HCT116 (cell line): Measurements from ENCODE around the gene RPGRIP1. TPM values are rescaled to one million over a fixed set of nuclear protein-coding genes. Genes with fewer than 3 reads are reported as not detected.

Experiments
- ATAC-seq: fragments of 200-7000 bp; cut with Tn5 transposase; 2 replicates; pipeline ENCODE4 v1.9.1; 2020; ENCODE audit warnings: mild to moderate bottlenecking, moderate library complexity
- BruUV-seq: library from RNA; stranded (reverse); fragments of 400-500 nt; replicated peaks from 2 replicates; lab custom pipeline; 2021; lab: Mats Ljungman, UMichigan
- CTCF ChIA-PET: fragments of 300-600 bp; sonication (Branson Sonifier 250); formaldehyde crosslinking; loops from one replicate; lab custom pipeline; 2021; ENCODE audit warnings: antibody characterized with exemption; lab: Charles Lee
- POLR2A ChIA-PET: fragments of 300-600, 350-600 bp; sonication (Branson Sonifier 250); formaldehyde crosslinking; loops from one replicate; lab custom pipeline; 2021; ENCODE audit warnings: antibody characterized with exemption; lab: Charles Lee
- RAD21 ChIA-PET, 2 experiments: fragments of 300-600 bp; sonication (Branson Sonifier 250); formaldehyde crosslinking; loops; one replicate each; lab custom pipeline; 2023; ENCODE audit warnings: low total read pairs in 2 of 2; ENCODE audit not compliant: uncharacterized antibody in 2 of 2, unreplicated experiment in 2 of 2, low non-redundant PET in 1 of 2; lab: Charles Lee
- DNase-seq: peaks from one replicate; pipeline ENCODE4 v3.0.0-alpha.2; 2010; ENCODE audit warnings: low read depth, low spot score
- H2AFZ ChIP-seq: fragments of 200-600 bp; shearing (Covaris generic), sonication (generic); 2 replicates; pipeline ENCODE4 v1.6.1; 2017; ENCODE audit warnings: low read depth, mixed run types, mixed read lengths, antibody characterized with exemption, low read length; ENCODE audit not compliant: poor library complexity, severe bottlenecking
- H3K27ac ChIP-seq: 2 replicates; pipeline ENCODE4 v1.5.1; 2012; ENCODE audit warnings: low read depth, low read length
- H3K27me3 ChIP-seq: fragments of 200-600 bp; sonication (generic); 2 replicates; pipeline ENCODE4 v1.6.1; 2016; ENCODE audit warnings: mixed run types, low read length, mixed read lengths; ENCODE audit not compliant: insufficient read depth
- H3K36me3 ChIP-seq, 2 experiments: fragments of 200-500 bp in 1 of 2; fragments of 200-600 bp in 1 of 2; sonication (Bioruptor generic) in 1 of 2; sonication (generic) in 1 of 2; 2 replicates each; pipeline versions ENCODE4 v1.5.1 to v1.6.1; 2014 to 2016; ENCODE audit warnings: low read length in 2 of 2, inconsistent platforms in 1 of 2, mixed read lengths in 1 of 2, mixed run types in 1 of 2; ENCODE audit not compliant: insufficient read depth in 2 of 2, control insufficient read depth in 1 of 2
- H3K4me1 ChIP-seq, 2 experiments: fragments of 200-600 bp in 1 of 2; sonication (generic) in 1 of 2; 2 replicates each; pipeline versions ENCODE4 v1.5.1 to v1.6.1; 2012 to 2017; ENCODE audit warnings: low read length in 2 of 2, inconsistent platforms in 1 of 2, mild to moderate bottlenecking in 1 of 2, mixed read lengths in 1 of 2, mixed run types in 1 of 2, moderate library complexity in 1 of 2; ENCODE audit not compliant: insufficient read depth in 2 of 2, control insufficient read depth in 1 of 2
- H3K4me2 ChIP-seq: fragments of 200-600 bp; sonication (generic); 2 replicates; pipeline ENCODE4 v1.6.1; 2017; ENCODE audit warnings: mixed run types, low read length, mixed read lengths
- H3K4me3 ChIP-seq, 2 experiments: fragments of 200-600 bp in 1 of 2; sonication (generic) in 1 of 2; replicated peaks in 1 of 2; 2 replicates each; pipeline ENCODE4 v1.5.1; 2011 to 2016; ENCODE audit warnings: low read length in 2 of 2, control low read depth in 1 of 2, low read depth in 1 of 2, mild to moderate bottlenecking in 1 of 2, mixed read lengths in 1 of 2, mixed run types in 1 of 2
- H3K79me2 ChIP-seq: fragments of 200-600 bp; sonication (generic); 2 replicates; pipeline ENCODE4 v1.6.1; 2017; ENCODE audit warnings: mild to moderate bottlenecking, mixed run types, low read length, moderate library complexity, mixed read lengths; ENCODE audit not compliant: insufficient read depth
- H3K9ac ChIP-seq: fragments of 200-600 bp; sonication (generic); 2 replicates; pipeline ENCODE4 v1.6.1; 2016; ENCODE audit warnings: low read length, mixed read lengths
- H3K9me2 ChIP-seq: fragments of 200-600 bp; sonication (generic), shearing (Covaris generic); 2 replicates; pipeline ENCODE4 v1.6.1; 2017; ENCODE audit warnings: mixed run types, mild to moderate bottlenecking, moderate library complexity; ENCODE audit not compliant: insufficient read depth
- H3K9me3 ChIP-seq, 2 experiments: fragments of 200-500 bp in 1 of 2; fragments of 200-600 bp in 1 of 2; sonication (Bioruptor generic) in 1 of 2; sonication (generic) in 1 of 2; 2 replicates each; pipeline ENCODE4 v1.6.1; 2014 to 2017; ENCODE audit warnings: low read length in 2 of 2, mixed read lengths in 2 of 2, inconsistent platforms in 1 of 2, low read depth in 1 of 2, mild to moderate bottlenecking in 1 of 2, mixed run types in 1 of 2, moderate library complexity in 1 of 2; ENCODE audit not compliant: control insufficient read depth in 1 of 2, insufficient read depth in 1 of 2
- H4K20me1 ChIP-seq: fragments of 200-600 bp; sonication (generic), shearing (Covaris generic); 2 replicates; pipeline ENCODE4 v1.6.1; 2017; ENCODE audit warnings: mixed run types, mild to moderate bottlenecking, moderate library complexity; ENCODE audit not compliant: insufficient read depth
- CBX3 ChIP-seq: IDR thresholded peaks from 2 replicates; pipeline ENCODE4 v1.6.1; 2012; ENCODE audit warnings: low read depth
- CEBPB ChIP-seq: IDR thresholded peaks from 2 replicates; pipeline ENCODE4 v1.6.1; 2012; ENCODE audit warnings: low read depth
- EGR1 ChIP-seq: IDR thresholded peaks from 2 replicates; pipeline ENCODE4 v1.6.1; 2012; ENCODE audit warnings: low read depth
- ELF1 ChIP-seq: IDR thresholded peaks from 2 replicates; pipeline ENCODE4 v1.6.1; 2012; ENCODE audit warnings: low read depth, borderline replicate concordance
- EZH2 ChIP-seq: fragments of 200-600 bp; sonication (generic); IDR thresholded peaks from 2 replicates; pipeline ENCODE4 v1.6.1; 2017; ENCODE audit warnings: antibody characterized with exemption, mixed run types
- EZH2phosphoT487 ChIP-seq: fragments of 200-600 bp; IDR thresholded peaks from 2 replicates; pipeline ENCODE4 v1.6.1; 2018; ENCODE audit warnings: antibody characterized with exemption, borderline replicate concordance
- FOSL1 ChIP-seq: IDR thresholded peaks from 2 replicates; pipeline ENCODE4 v1.6.1; 2012; ENCODE audit warnings: low read depth
- JUND ChIP-seq: IDR thresholded peaks from 2 replicates; pipeline ENCODE4 v1.6.1; 2012
- POLR2A ChIP-seq: IDR thresholded peaks from 2 replicates; pipeline ENCODE4 v1.7.0; 2011; ENCODE audit warnings: borderline replicate concordance; ENCODE audit not compliant: insufficient read depth, insufficient read length; ENCODE audit errors: extremely low read depth
- POLR2AphosphoS5 ChIP-seq: IDR thresholded peaks from 2 replicates; pipeline ENCODE4 v1.6.1; 2011; ENCODE audit warnings: mild to moderate bottlenecking, low read depth, low read length, moderate library complexity
- RAD21 ChIP-seq: IDR thresholded peaks from 2 replicates; pipeline ENCODE4 v1.6.1; 2012; ENCODE audit warnings: low read depth, mild to moderate bottlenecking
- SRF ChIP-seq: IDR thresholded peaks from 2 replicates; pipeline ENCODE4 v1.6.1; 2012; ENCODE audit warnings: low read depth
- TCF7L2 ChIP-seq: IDR thresholded peaks from 2 replicates; pipeline ENCODE4 v1.7.0; 2011; ENCODE audit warnings: borderline replicate concordance, inconsistent platforms; ENCODE audit not compliant: insufficient read depth, insufficient read length; ENCODE audit errors: extremely low read depth
- YY1 ChIP-seq: IDR thresholded peaks from 2 replicates; pipeline ENCODE4 v1.6.1; 2011; ENCODE audit warnings: low read length, low read depth, moderate library complexity, mild to moderate bottlenecking; ENCODE audit not compliant: insufficient replicate concordance; ENCODE audit errors: extremely low read depth
- ZFX ChIP-seq: fragments of 450-650 bp; IDR thresholded peaks from 2 replicates; pipeline ENCODE4 v1.6.1; 2017
- ZNF274 ChIP-seq: fragments of 200-500 bp; sonication (Bioruptor generic); IDR thresholded peaks from 2 replicates; pipeline ENCODE4 v1.6.1; 2014; ENCODE audit warnings: mild to moderate bottlenecking, low read depth, low read length, inconsistent platforms
- intact Hi-C: fragments of 100-400 bp; cut with micrococcal nuclease; formaldehyde crosslinking; loops from 2 replicates; pipeline ENCODE4 v1.10.0; 2022
- total RNA-seq: library from RNA; stranded (reverse); gene quantifications from one replicate; pipeline ENCODE4 v1.2.1, GENCODE V29; 2021; ENCODE audit not compliant: unreplicated experiment
- TF ChIP-seq, protein P1 (sequence below): IDR thresholded peaks from 2 replicates; pipeline ENCODE4 v1.6.1; 2012
- TF ChIP-seq, protein P2 (sequence below): IDR thresholded peaks from 2 replicates; pipeline ENCODE4 v1.6.1; 2012
- TF ChIP-seq, protein P3 (sequence below): IDR thresholded peaks from 2 replicates; pipeline ENCODE4 v1.6.1; 2011; ENCODE audit warnings: mild to moderate bottlenecking, low read length, moderate library complexity; ENCODE audit not compliant: insufficient replicate concordance; ENCODE audit errors: extremely low read depth
- TF ChIP-seq, protein P4 (sequence below): IDR thresholded peaks from 2 replicates; pipeline ENCODE4 v1.6.1; 2012; ENCODE audit warnings: low read depth

Gene RPGRIP1
- total RNA-seq, 1 experiment from 2014 or later = not detected

DNA sequence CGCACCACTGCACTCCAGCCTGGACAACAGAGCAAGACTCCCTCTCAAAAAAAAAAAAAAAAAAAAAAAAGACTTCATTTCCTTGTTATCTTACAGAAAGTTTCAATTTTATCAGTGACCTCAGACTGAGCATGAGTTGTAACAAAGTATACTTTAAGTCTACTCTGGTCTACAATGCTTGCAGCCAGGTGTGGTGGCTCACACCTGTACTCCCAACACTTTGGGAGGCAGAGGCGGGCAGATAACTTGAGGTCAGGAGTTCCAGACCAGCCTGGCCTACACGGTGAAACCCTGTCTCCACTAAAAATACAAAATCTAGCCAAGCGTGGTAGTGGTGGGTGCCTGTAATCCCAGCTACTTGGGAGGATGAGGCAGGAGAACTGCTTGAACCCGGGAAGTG, 28.7 kb upstream of the RPGRIP1 start (continued):
- no peak for TF ChIP-seq POLR2A

DNA sequence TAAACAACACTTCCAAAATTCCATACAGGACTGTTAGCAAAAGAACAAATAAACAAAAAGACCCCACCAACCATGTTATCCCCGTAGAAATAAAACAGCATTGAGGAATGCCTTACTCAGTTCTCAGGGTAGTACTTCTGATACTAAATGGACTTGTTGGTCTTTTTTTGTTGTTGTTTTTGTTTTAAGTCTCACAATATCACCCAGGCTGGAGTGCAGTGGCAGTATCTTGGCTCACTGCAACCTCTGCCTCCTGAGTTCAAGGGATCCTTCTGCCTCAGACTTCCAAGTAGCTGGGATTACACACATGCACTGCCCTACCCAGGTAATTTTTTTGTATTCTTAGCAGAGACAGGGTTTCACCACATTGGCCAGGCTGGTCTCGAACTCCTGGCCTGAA, 27.7 kb upstream of the RPGRIP1 start:
- POLR2A ChIA-PET = no interaction called here

More for the DNA sequence above, 27.7 kb upstream of the RPGRIP1 start:
- Histone ChIP-seq H3K4me2 (no peak overlapping the region), H4K20me1 (peaks cover 87% of the 10 kb centered on the region), H3K4me3 (no peak overlapping the region), H3K27me3 (no peaks in the 10 kb centered on the region), H3K9me3 (no peaks in the 10 kb centered on the region), H3K4me1 (0 out of 4 replicates have a peak, but pooled peaks cover 0 to 3% of the 10 kb centered on the region in 2 experiments), H3K9me2 (no peaks in the 10 kb centered on the region), H3K9ac (no peak overlapping the region), H3K27ac (no peak overlapping the region), H3K79me2 (peaks cover 100% of the 10 kb centered on the region), H3K36me3 (peaks cover 55 to 76% of the 10 kb centered on the region in 2 experiments), H2AFZ (no peak overlapping the region)
- RAD21 ChIA-PET = no interaction called here
- intact Hi-C loops = no loop called here
- TF ChIP-seq SRF (no peak), POLR2AphosphoS5 (no peak), EZH2 (no peak), ZNF274 (no peak), ELF1 (no peak), ZFX (no peak), YY1 (no peak), EGR1 (no peak), CEBPB (no peak), JUND (no peak), TCF7L2 (no peak), CBX3 (no peak), EZH2phosphoT487 (no peak), RAD21 (no peak), FOSL1 (no peak)
- TF ChIP-seq, protein P1, sequence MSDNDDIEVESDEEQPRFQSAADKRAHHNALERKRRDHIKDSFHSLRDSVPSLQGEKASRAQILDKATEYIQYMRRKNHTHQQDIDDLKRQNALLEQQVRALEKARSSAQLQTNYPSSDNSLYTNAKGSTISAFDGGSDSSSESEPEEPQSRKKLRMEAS = no peak
- TF ChIP-seq, protein P2, sequence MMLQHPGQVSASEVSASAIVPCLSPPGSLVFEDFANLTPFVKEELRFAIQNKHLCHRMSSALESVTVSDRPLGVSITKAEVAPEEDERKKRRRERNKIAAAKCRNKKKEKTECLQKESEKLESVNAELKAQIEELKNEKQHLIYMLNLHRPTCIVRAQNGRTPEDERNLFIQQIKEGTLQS = no peak
- TF ChIP-seq, protein P3, sequence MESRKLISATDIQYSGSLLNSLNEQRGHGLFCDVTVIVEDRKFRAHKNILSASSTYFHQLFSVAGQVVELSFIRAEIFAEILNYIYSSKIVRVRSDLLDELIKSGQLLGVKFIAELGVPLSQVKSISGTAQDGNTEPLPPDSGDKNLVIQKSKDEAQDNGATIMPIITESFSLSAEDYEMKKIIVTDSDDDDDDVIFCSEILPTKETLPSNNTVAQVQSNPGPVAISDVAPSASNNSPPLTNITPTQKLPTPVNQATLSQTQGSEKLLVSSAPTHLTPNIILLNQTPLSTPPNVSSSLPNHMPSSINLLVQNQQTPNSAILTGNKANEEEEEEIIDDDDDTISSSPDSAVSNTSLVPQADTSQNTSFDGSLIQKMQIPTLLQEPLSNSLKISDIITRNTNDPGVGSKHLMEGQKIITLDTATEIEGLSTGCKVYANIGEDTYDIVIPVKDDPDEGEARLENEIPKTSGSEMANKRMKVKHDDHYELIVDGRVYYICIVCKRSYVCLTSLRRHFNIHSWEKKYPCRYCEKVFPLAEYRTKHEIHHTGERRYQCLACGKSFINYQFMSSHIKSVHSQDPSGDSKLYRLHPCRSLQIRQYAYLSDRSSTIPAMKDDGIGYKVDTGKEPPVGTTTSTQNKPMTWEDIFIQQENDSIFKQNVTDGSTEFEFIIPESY = no peak
- TF ChIP-seq, protein P4, sequence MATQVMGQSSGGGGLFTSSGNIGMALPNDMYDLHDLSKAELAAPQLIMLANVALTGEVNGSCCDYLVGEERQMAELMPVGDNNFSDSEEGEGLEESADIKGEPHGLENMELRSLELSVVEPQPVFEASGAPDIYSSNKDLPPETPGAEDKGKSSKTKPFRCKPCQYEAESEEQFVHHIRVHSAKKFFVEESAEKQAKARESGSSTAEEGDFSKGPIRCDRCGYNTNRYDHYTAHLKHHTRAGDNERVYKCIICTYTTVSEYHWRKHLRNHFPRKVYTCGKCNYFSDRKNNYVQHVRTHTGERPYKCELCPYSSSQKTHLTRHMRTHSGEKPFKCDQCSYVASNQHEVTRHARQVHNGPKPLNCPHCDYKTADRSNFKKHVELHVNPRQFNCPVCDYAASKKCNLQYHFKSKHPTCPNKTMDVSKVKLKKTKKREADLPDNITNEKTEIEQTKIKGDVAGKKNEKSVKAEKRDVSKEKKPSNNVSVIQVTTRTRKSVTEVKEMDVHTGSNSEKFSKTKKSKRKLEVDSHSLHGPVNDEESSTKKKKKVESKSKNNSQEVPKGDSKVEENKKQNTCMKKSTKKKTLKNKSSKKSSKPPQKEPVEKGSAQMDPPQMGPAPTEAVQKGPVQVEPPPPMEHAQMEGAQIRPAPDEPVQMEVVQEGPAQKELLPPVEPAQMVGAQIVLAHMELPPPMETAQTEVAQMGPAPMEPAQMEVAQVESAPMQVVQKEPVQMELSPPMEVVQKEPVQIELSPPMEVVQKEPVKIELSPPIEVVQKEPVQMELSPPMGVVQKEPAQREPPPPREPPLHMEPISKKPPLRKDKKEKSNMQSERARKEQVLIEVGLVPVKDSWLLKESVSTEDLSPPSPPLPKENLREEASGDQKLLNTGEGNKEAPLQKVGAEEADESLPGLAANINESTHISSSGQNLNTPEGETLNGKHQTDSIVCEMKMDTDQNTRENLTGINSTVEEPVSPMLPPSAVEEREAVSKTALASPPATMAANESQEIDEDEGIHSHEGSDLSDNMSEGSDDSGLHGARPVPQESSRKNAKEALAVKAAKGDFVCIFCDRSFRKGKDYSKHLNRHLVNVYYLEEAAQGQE = no peak
- no TSS peak for BruUV-seq
- DNase-seq = no peak
- CTCF ChIA-PET = no interaction called here
- no peak for ATAC-seq
